ENCODE results near the gene PXN. TPM values are rescaled to one million over a fixed set of nuclear protein-coding genes. Genes with fewer than 3 reads are reported as not detected.

Gene PXN
- total and polyA plus RNA-seq, 2 of the 13 experiments (the other 11 are each of a cell fraction or from before 2014, with no cell fraction given) = 13.6 to 14.2 TPM

DNA sequence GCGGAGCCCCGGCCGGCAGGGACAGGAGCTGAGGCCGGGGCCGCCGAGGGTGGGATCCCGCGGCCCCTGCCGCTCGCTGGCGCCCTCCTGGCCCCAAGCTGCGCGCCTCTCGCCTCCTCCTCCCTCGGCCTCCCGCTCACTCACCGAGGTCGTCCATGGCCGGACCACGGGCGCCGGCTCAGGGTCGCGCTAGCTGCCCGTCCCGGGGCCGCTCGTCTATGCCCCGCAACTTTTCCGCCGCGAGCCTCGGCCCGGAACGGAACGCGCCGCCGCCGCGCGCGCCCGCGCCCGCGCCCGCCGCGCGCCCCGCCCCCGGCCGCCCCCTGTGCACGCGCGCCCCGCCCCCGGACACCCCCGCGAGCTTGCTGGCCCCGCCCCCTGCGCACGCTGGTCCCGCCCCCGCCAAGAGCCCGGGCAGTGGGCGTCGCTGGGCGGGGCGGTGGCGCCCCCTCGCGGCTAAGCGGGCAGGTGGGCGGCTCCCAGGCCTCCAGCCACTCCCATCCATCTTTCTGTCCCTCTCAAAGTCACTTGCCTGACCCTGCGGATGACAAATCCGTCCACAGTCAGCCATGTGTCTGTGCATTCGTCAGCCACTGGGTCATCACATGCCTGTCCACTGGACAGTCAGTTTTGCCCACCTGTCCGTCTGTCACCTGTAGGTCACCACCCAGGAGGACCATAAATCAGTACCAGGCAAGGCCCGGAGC, at the start of gene PXN (continued):
- no peak; the same call in 1 of the 2 replicates for TF ChIP-seq ZBTB43 (CRISPR knock-in tag; conservative IDR thresholded peaks at IDR 0.05)
- TF ChIP-seq, protein P1, sequence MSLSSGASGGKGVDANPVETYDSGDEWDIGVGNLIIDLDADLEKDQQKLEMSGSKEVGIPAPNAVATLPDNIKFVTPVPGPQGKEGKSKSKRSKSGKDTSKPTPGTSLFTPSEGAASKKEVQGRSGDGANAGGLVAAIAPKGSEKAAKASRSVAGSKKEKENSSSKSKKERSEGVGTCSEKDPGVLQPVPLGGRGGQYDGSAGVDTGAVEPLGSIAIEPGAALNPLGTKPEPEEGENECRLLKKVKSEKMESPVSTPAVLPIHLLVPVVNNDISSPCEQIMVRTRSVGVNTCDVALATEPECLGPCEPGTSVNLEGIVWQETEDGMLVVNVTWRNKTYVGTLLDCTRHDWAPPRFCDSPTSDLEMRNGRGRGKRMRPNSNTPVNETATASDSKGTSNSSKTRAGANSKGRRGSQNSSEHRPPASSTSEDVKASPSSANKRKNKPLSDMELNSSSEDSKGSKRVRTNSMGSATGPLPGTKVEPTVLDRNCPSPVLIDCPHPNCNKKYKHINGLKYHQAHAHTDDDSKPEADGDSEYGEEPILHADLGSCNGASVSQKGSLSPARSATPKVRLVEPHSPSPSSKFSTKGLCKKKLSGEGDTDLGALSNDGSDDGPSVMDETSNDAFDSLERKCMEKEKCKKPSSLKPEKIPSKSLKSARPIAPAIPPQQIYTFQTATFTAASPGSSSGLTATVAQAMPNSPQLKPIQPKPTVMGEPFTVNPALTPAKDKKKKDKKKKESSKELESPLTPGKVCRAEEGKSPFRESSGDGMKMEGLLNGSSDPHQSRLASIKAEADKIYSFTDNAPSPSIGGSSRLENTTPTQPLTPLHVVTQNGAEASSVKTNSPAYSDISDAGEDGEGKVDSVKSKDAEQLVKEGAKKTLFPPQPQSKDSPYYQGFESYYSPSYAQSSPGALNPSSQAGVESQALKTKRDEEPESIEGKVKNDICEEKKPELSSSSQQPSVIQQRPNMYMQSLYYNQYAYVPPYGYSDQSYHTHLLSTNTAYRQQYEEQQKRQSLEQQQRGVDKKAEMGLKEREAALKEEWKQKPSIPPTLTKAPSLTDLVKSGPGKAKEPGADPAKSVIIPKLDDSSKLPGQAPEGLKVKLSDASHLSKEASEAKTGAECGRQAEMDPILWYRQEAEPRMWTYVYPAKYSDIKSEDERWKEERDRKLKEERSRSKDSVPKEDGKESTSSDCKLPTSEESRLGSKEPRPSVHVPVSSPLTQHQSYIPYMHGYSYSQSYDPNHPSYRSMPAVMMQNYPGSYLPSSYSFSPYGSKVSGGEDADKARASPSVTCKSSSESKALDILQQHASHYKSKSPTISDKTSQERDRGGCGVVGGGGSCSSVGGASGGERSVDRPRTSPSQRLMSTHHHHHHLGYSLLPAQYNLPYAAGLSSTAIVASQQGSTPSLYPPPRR (CRISPR knock-in tag; IDR thresholded peaks at IDR 0.05; ENCODE audit: borderline replicate concordance) = 0 out of 2 replicates have a peak, but pooled peaks have one; percentile 17
- TF ChIP-seq ZFY (CRISPR knock-in tag; IDR thresholded peaks at IDR 0.05) = peak; percentile 79
- no peak for TF ChIP-seq IKZF1 (IDR thresholded peaks at IDR 0.05)
- no peak for TF ChIP-seq HNF4A (CRISPR knock-in tag; IDR thresholded peaks at IDR 0.05)
- no peak for TF ChIP-seq KMT2A (CRISPR knock-in tag; IDR thresholded peaks at IDR 0.05)
- TF ChIP-seq FUBP1 (CRISPR knock-in tag; IDR thresholded peaks at IDR 0.05; ENCODE audit: borderline replicate concordance) = no peak
- no peak for TF ChIP-seq ZNF251 (CRISPR knock-in tag; IDR thresholded peaks at IDR 0.05)
- TF ChIP-seq, protein P2, sequence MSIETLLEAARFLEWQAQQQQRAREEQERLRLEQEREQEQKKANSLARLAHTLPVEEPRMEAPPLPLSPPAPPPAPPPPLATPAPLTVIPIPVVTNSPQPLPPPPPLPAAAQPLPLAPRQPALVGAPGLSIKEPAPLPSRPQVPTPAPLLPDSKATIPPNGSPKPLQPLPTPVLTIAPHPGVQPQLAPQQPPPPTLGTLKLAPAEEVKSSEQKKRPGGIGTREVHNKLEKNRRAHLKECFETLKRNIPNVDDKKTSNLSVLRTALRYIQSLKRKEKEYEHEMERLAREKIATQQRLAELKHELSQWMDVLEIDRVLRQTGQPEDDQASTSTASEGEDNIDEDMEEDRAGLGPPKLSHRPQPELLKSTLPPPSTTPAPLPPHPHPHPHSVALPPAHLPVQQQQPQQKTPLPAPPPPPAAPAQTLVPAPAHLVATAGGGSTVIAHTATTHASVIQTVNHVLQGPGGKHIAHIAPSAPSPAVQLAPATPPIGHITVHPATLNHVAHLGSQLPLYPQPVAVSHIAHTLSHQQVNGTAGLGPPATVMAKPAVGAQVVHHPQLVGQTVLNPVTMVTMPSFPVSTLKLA (IDR thresholded peaks at IDR 0.05) = peak; percentile 67
- peak; percentile 77; the same call in 1 of the 2 replicates for TF ChIP-seq TGIF2 (CRISPR knock-in tag; IDR thresholded peaks at IDR 0.05)
- no peak for TF ChIP-seq ZSCAN30 (CRISPR knock-in tag; IDR thresholded peaks at IDR 0.05)
- 0 out of 2 replicates have a peak, but pooled peaks have one; percentile 14 for TF ChIP-seq ELF3 (CRISPR knock-in tag; IDR thresholded peaks at IDR 0.05)
- no peak for TF ChIP-seq ZKSCAN8 (CRISPR knock-in tag; IDR thresholded peaks at IDR 0.05; ENCODE audit: borderline replicate concordance)
- no peak for TF ChIP-seq HNRNPUL1 (IDR thresholded peaks at IDR 0.05; ENCODE audit: low read depth, low read length)
- no peak for TF ChIP-seq ZBTB1 (CRISPR knock-in tag; IDR thresholded peaks at IDR 0.05; ENCODE audit: borderline replicate concordance)
- no peak for TF ChIP-seq SMAD1 (CRISPR knock-in tag; IDR thresholded peaks at IDR 0.05; ENCODE audit: borderline replicate concordance, low read depth)
- no peak for TF ChIP-seq CCDC6 (CRISPR knock-in tag; IDR thresholded peaks at IDR 0.05)
- peak; percentile 66 for TF ChIP-seq NR2C2 (CRISPR knock-in tag; IDR thresholded peaks at IDR 0.05; ENCODE audit: borderline replicate concordance)
- no peak for TF ChIP-seq RBM39 (IDR thresholded peaks at IDR 0.05; ENCODE audit: low read depth, low read length, poor library complexity, severe bottlenecking)

All from HepG2 (cell line).